ENCODE data around the gene HUNK. TPM values are rescaled to one million over a fixed set of nuclear protein-coding genes. Genes with fewer than 3 reads are reported as not detected.

Gene HUNK
- total RNA-seq, 4 donors from 2014 or later, result 0.42 to 3.2 (median 1.0) TPM

DNA sequence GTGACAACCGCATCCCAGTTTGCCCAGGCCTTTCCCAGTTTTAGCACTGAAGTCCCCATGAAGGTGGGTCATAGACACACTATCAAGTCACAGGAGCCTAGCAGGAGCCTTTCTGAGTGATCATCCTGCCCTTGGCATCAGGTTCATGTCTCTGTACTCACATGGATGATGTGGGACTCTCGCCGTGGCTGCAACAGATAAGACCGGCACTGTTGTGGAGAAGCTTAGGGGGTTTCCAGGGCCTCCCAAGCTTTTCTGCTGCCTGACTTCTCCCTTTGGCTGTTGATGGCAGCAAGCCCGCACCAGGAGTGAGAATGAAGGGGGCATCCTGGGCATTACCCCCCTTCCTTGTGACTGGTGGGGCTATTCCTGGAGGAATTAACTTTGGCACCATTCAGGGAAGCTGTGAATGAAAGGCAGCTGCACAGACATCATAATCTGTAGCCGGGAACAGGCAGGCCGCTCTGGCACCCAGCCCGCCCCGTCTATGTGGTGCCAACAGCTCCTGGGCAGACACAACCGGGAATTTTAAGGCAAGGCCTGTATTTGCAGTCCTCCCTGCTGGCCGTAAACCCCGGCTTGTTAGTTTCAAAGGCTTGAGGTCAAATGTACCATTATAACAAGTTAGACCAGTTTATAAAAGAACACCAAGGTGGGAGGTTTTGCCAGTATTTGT lies 148.6 kb downstream of the HUNK start:
- WGBS, result 66% methylated on average over 12 of the region's 12 CpGs
- intact Hi-C loops (cut with DNase I), result no loop called here

DNA sequence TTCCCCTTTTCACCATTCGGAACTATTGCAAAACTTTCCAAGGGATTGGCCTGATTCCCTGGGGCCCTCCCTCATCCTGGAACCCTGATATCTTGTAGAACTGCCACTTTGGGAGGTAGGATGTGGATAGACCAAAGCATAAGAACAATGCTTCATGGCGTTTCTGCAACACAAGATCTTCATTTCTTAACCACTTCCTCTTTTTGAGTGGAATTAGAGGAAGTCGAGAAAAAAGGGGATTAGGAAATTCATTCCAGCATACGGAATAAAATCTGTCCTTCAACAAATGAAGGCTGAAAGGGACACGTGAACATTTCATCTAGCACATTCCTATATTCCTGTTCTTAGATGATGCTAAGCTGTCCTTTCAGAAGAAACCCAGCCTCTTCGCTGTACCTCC lies 149.3 kb downstream of the HUNK start:
- Histone ChIP-seq H3K27me3 (no peaks in the 10 kb centered on the region), H3K4me3 (no peak overlapping the region), H3K27ac (replicated peaks in 1 of 4) (no peak overlapping the region), H3K36me3 (no peaks in the 10 kb centered on the region), H3K9me3 (no peaks in the 10 kb centered on the region), H3K4me1 (peaks cover 6 to 11% (median 9%) of the 10 kb centered on the region in 4 donors)
- TF ChIP-seq POLR2AphosphoS5 (IDR thresholded peaks at IDR 0.05), result no peak
- TF ChIP-seq, protein P1, sequence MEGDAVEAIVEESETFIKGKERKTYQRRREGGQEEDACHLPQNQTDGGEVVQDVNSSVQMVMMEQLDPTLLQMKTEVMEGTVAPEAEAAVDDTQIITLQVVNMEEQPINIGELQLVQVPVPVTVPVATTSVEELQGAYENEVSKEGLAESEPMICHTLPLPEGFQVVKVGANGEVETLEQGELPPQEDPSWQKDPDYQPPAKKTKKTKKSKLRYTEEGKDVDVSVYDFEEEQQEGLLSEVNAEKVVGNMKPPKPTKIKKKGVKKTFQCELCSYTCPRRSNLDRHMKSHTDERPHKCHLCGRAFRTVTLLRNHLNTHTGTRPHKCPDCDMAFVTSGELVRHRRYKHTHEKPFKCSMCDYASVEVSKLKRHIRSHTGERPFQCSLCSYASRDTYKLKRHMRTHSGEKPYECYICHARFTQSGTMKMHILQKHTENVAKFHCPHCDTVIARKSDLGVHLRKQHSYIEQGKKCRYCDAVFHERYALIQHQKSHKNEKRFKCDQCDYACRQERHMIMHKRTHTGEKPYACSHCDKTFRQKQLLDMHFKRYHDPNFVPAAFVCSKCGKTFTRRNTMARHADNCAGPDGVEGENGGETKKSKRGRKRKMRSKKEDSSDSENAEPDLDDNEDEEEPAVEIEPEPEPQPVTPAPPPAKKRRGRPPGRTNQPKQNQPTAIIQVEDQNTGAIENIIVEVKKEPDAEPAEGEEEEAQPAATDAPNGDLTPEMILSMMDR (IDR thresholded peaks at IDR 0.05), result no peak
- no peak for TF ChIP-seq EP300 (IDR thresholded peaks at IDR 0.05)
- WGBS, result 74% methylated on average over 6 of the region's 6 CpGs
- no peak for DNase-seq (ENCODE audit: extremely low spot score)
- intact Hi-C loops (cut with DNase I), result no loop called here

More for the DNA sequence above, 148.6 kb downstream of the HUNK start:
- DNase-seq (ENCODE audit: extremely low spot score), result no peak
- Histone ChIP-seq H3K9me3 (no peaks in the 10 kb centered on the region), H3K27ac (replicated peaks in 1 of 4) (no peak overlapping the region), H3K4me3 (no peak overlapping the region), H3K27me3 (no peaks in the 10 kb centered on the region), H3K36me3 (no peaks in the 10 kb centered on the region), H3K4me1 (peaks cover 6 to 11% (median 9%) of the 10 kb centered on the region in 4 donors)
- TF ChIP-seq, protein P1 (IDR thresholded peaks at IDR 0.05), result no peak
- no peak for TF ChIP-seq EP300 (IDR thresholded peaks at IDR 0.05)

DNA sequence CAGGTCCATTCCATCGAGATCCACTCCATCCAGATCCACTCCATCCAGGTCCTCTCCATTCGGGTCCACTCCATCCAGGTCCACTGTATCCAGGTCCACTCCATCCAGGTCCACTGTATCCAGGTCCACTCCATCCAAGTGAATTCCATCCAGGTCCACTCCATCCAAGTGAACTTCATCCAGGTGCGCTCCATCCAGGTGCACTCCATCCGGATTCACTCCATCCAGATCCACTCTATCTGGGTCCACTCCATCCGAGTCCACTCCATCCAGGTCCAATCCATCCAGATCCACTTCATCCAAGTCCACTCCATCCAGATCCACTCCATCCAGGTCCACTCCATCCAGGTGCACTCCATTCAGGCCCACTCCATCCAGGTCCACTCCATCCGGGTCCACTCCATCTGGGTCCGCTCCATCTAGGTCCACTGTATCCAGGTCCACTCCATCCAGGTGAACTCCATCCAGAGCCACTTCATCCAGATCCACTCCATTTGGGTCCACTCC lies 157.4 kb downstream of the HUNK start:
- H3K4me1 ChIP-seq, result no peaks in the 10 kb centered on the region
- H3K27ac ChIP-seq (replicated peaks in 1 of 4), result no peak overlapping the region
- H3K36me3 ChIP-seq, result no peaks in the 10 kb centered on the region
- no peak for TF ChIP-seq POLR2A (IDR thresholded peaks at IDR 0.05; ENCODE audit: low read depth)
- no peak for TF ChIP-seq EP300 (IDR thresholded peaks at IDR 0.05)
- TF ChIP-seq POLR2AphosphoS5 (IDR thresholded peaks at IDR 0.05), result no peak
- TF ChIP-seq, protein P1 (IDR thresholded peaks at IDR 0.05), result no peak
- WGBS, result 68% methylated on average over 7 of the region's 7 CpGs
- intact Hi-C loops (cut with DNase I), result no loop called here
- no peak for DNase-seq (ENCODE audit: extremely low spot score)
- peaks cover 0 to 4% (median 0%) of the 10 kb centered on the region in 4 donors for H3K27me3 ChIP-seq
- H3K9me3 ChIP-seq, result no peaks in the 10 kb centered on the region
- H3K4me3 ChIP-seq, result no peak overlapping the region

DNA sequence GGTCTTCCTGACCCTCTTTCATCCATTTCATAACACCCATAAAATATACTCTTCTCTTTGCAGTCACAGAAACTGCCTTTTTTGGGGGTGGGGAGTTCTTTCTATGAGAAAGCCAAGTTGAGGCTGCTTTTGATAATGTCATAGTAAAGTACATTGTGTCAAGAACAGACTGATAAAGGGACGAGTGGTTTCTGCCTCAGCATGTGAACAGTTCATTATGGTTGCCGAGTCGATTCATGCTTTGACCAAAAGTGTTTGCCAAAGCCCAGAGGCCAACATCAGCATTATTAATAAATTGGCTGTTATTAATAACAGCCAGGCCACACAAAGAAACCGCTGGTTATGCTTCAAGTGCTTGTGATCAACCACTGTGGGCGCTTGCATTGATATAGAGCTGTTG lies 162.0 kb downstream of the HUNK start:
- H3K4me1 ChIP-seq, result no peaks in the 10 kb centered on the region
- no peaks in the 10 kb centered on the region for H3K36me3 ChIP-seq
- no peaks in the 10 kb centered on the region for H3K9me3 ChIP-seq
- DNase-seq (ENCODE audit: extremely low spot score), result no peak
- peaks cover 0 to 4% (median 0%) of the 10 kb centered on the region in 4 donors for H3K27me3 ChIP-seq
- intact Hi-C loops (cut with DNase I), result no loop called here
- 90% methylated on average over 5 of the region's 5 CpGs for WGBS
- no peak overlapping the region for H3K27ac ChIP-seq (replicated peaks in 1 of 4)
- no peak overlapping the region for H3K4me3 ChIP-seq
- no peak for TF ChIP-seq POLR2A (IDR thresholded peaks at IDR 0.05; ENCODE audit: low read depth)
- no peak for TF ChIP-seq POLR2AphosphoS5 (IDR thresholded peaks at IDR 0.05)
- TF ChIP-seq, protein P1 (IDR thresholded peaks at IDR 0.05), result no peak
- TF ChIP-seq EP300 (IDR thresholded peaks at IDR 0.05), result no peak

DNA sequence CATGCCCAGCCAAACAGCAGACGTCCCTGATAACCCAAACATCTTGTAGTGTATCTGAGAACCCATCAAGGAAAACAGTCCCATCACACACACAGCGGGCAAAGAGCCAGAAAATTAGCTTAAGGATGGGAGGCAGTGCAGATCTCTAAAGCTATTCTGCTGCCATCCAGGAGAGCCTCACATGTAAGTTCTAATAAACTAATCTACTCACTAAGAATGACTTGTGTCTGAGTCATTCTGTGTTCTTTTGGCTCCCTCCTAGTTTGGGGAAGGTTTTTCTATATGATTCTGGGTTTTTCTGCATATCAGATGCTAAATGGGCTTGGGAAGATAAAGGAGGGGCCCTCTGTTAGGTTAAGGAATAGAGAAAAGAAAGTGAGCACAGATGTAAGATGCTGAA lies 162.8 kb downstream of the HUNK start:
- peaks cover 0 to 4% (median 0%) of the 10 kb centered on the region in 4 donors for H3K27me3 ChIP-seq
- no peak for DNase-seq (ENCODE audit: extremely low spot score)
- no peaks in the 10 kb centered on the region for H3K9me3 ChIP-seq
- H3K27ac ChIP-seq (replicated peaks in 1 of 4), result no peak overlapping the region
- intact Hi-C loops (cut with DNase I), result no loop called here
- no peaks in the 10 kb centered on the region for H3K36me3 ChIP-seq
- TF ChIP-seq POLR2AphosphoS5 (IDR thresholded peaks at IDR 0.05), result no peak
- no peak for TF ChIP-seq EP300 (IDR thresholded peaks at IDR 0.05)
- no peak for TF ChIP-seq POLR2A (IDR thresholded peaks at IDR 0.05; ENCODE audit: low read depth)
- TF ChIP-seq, protein P1 (IDR thresholded peaks at IDR 0.05), result no peak
- WGBS, result 65% methylated on average over 2 of the region's 2 CpGs
- H3K4me3 ChIP-seq, result no peak overlapping the region
- no peaks in the 10 kb centered on the region for H3K4me1 ChIP-seq
